GM13976 (cell line): ENCODE measurements around the gene OCIAD1.
A peak's percentile ranks its signal among the peaks of the same experiment; 100 is the strongest.

Experiments used
- DNase-seq: peaks from one replicate; pipeline ENCODE4 v3.0.0; 2012; ENCODE audit warnings: low spot score
- CTCF ChIP-seq: IDR thresholded peaks from 2 replicates; pipeline ENCODE4 v1.5.1; 2012; ENCODE audit warnings: borderline replicate concordance, mild to moderate bottlenecking; ENCODE audit not compliant: insufficient read depth; ENCODE audit errors: extremely low read depth, missing control alignments, control extremely low read depth
- in situ Hi-C: fragments of 300-500 bp; cut with MboI; formaldehyde crosslinking; loops from one replicate; pipeline ENCODE4 v1.12.0; 2022; ENCODE audit warnings: low sequenced_read_pairs, mixed read lengths, inconsistent platforms; ENCODE audit not compliant: unreplicated experiment

Gene OCIAD1

GRCh38 chr4:48902266-48902665, 71.4 kb downstream of the OCIAD1 start:
- in situ Hi-C loops, result no loop called here
- no peak for DNase-seq
- TF ChIP-seq CTCF, result no peak

GRCh38 chr4:48904101-48904500, 73.2 kb downstream of the OCIAD1 start:
- DNase-seq, result no peak
- no peak for TF ChIP-seq CTCF
- in situ Hi-C loops, result no loop called here

- in situ Hi-C loops, result no loop called here
- no peak for TF ChIP-seq CTCF
- DNase-seq, result no peak
Measured at GRCh38 chr4:48904541-48905142, 73.8 kb downstream of the OCIAD1 start.

DNA sequence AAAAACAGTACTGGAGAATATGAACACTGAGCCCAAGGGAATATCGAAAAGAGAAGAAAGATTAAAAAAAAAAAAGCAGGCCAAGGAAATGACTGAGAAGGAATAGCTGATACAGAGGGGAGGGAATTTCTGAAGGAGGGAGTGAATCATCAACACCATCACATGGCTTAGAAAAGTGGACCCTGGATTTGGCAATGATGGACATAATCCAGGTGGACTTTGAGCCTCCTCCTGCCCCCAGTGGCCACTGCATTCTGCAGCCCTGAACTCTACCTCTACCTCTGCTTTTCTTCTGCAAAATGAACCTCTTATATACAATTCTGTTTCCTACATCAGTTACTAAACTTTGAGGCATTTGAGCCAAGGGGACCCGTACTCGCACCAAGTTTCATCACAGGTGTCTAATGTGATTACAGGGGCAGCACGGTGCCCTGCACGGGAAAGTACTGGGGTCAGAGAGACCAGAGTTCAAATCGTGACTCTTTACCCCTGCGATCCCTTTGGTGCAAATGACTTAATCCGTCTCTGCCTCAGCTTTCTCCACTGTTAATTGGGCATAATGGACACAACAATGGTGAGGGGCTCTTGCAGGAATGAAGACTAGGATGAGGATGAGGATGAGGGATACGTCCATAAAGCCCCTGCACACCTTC, 74.6 kb downstream of the OCIAD1 start:
- DNase-seq, result no peak
- no peak for TF ChIP-seq CTCF
- in situ Hi-C loops, result no loop called here

GRCh38 chr4:48906206-48907173, 75.6 kb downstream of the OCIAD1 start, which contains the start of gene OCIAD2:
OCIAD2 (minus strand) TSS chr4:48906774; CDS start chr4:48904549, 2,225 bp downstream.
- in situ Hi-C loops, result no loop called here
- DNase-seq, result peak; percentile 86
- peak; percentile 40 for TF ChIP-seq CTCF

DNA sequence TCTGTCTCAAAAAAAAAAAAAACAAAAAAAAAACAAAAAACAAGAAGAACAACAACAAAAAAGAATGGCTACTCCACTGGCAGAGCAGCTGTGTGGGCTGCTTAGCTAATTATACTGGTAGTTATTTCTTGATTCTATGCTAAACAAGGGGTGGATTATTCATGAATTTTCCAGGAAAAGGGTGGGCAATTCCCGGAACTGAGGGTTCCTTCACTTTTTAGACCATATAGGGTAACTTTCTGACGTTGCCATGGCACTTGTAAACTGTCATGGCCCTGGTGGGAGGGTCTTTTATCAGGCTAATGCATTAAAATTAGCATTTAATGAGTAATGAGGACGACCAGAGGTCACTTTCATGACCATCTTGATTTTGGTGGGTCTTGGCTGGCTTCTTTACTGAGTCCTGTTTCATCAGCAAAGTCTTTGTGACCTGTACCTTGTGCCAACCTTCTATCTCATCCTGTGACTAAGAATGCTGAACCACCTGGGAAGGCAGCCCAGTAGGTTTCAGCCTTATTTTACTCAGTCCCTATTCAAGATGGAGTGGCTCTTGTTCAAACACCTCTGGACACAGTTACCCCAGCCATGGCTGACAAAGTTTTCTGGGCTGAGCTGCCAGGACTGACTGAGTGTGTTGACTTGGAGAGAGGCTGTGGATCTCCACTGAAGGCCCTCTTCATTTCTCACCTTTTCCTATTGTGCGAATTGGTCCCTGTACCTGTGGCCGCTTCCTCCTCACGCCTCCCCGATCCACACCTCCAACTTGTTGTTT, 77.0 kb downstream of the OCIAD1 start:
- in situ Hi-C loops, result no loop called here

More for the DNA sequence above, 77.0 kb downstream of the OCIAD1 start:
- no peak for DNase-seq
- no peak for TF ChIP-seq CTCF
